GM18873 (cell line): ENCODE measurements around the gene STK17A.
"Not testable (repeated sequence)": the region's sequence is repeated elsewhere in the genome, so short reads cannot be mapped to it uniquely, and the experiment has no call there.

Experiments used
- ATAC-seq: cut with Tn5 transposase; IDR thresholded peaks from one replicate; pipeline ENCODE4 v1.9.1; 2021; ENCODE audit warnings: mild to moderate bottlenecking, moderate library complexity, moderate number of reproducible peaks; ENCODE audit not compliant: unreplicated experiment, low FRiP score

The STK17A gene

GRCh38 chr7:43652364-43652763 lies 69.5 kb downstream of the STK17A start:
- ATAC-seq, result no peak

GRCh38 chr7:43653466-43653865 lies 70.6 kb downstream of the STK17A start:
- ATAC-seq, result no peak

- ATAC-seq, result no peak
Observed at GRCh38 chr7:43653891-43654504, 71.1 kb downstream of the STK17A start.

- no peak for ATAC-seq
Observed at GRCh38 chr7:43655584-43655983, 72.7 kb downstream of the STK17A start.

- no peak for ATAC-seq
Observed at GRCh38 chr7:43656997-43657396, 74.1 kb downstream of the STK17A start.

- ATAC-seq, result peak; percentile 77
Observed at GRCh38 chr7:43658718-43659548, 76.0 kb downstream of the STK17A start.

DNA sequence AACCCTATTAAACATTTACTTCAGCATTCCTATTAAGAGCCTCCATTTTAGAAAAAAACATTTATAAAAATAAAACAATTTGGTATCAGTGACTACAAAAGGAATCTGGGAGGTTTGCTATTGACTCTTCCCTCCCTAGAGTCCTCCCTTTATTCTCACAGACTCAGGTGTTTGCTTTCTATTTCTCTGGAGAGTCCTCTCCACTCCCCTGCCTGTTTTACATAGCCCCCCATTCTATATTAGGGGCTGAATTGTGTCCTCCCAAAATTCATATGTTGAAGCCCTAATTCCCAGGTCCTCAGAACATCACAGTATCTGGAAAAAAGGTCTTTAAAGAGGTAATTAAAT lies 76.6 kb downstream of the STK17A start:
- ATAC-seq, result no peak

DNA sequence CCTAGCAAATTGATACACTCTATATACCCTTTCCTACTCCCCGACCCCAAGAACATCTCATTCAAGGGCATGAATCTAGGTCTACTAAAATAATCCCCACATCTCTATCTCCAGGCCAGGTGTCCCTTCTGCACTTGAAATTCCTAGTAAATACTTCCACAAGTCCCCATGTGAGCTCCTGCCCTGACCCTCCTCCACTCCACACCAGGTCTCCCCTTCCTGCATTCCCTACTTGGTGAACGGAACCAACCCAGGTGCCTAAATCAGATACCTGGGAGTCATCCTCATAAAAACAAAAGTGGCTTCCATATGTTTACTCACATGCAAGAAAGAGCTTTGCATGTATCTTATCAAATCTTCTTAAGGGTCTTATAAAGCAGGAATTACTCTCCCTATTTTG lies 77.2 kb downstream of the STK17A start:
- ATAC-seq, result no peak

GRCh38 chr7:43664681-43665080 lies 81.8 kb downstream of the STK17A start:
- ATAC-seq, result no peak

- ATAC-seq, result no peak
Observed at GRCh38 chr7:43666938-43667337, 84.0 kb downstream of the STK17A start.

- no peak for ATAC-seq
Observed at GRCh38 chr7:43668035-43668434, 85.1 kb downstream of the STK17A start.

DNA sequence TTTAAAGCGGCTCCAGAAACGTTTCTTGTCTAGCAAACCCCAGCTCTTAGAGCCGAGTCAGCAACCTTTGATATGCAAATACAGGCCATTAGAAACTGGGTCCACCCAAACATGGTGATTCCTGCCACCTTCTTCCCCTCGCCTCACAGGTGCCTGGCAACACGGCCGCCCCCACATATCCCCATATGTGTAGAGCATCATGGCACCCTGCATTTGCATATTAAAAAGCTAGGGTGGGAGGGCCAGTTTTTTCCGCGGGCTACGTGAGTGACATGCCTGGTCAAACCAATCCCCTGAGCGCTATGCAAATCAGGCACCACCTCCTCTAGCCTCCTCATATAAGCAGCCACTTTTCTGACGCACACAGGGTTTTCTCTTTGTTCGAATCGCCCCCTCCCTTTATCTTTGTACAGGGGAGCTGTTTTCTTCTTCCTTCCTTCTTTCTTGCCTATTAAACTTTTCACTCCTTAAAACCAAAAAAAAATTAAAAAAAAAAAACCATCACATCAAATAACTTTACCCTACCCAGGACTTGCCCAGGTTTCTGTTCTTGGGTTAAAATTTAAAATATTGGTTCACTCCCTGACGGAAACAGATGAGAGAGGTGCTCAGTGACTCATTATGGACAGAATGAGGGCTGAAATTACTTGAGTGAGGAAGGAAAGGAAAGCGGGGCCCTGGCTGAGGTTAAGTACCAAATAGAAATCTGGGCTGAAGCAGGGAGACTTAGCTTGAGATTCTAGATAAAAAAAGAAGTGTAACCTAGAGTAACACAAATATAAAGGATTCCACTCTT lies 86.6 kb downstream of the STK17A start:
- ATAC-seq, result peak; percentile 56

DNA sequence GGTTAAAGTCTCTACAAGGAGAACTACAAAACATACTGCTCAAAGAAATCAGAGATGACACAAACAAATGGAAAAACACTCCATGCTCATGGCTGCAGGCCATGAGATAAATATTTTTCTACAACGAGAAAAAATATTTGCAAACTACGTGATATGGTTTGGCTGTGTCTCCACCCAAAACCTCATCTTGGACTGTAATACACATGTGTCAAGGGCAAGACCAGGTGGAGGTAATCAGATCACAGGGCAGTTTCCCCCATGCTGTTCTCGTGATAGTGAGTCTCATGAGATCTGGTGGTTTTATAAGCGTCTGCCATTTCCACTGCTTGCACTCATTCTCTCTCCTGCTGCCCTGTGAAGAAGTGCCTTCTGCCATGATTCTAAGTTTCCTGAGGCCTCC lies 88.6 kb downstream of the STK17A start:
- no peak for ATAC-seq

DNA sequence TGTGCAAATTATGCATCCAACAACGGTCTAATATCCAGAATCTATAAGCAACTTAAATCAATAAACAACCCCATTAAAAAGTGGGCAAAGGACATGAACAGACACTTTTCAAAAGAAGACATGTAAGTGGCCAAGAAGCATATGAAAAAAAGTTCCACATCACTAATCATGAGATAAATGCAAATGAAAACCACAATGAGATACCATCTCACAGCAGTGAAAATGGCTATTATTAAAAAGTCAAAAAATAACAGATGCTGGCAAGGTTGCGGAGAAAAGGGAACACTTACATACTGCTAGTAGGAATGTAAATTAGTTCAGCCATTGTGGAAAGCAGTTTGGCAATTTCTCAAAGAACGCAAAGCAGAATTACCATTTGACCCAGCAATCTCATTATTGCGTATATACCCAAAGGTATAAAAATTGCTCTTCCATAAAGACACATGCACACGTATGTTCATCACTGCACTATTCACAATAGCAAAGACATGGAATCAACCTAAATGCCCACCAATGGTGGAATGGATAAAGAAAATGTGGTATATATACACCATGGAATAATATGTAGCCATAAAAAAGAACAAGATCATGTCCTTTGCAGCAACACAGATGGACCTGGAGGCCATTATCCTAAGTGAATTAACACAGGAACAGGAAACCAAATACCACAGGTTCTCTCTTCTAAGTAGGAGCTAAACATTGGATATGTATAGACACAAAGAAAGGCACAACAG lies 90.5 kb downstream of the STK17A start:
- not testable (repeated sequence) for ATAC-seq

- ATAC-seq, result no peak
Observed at GRCh38 chr7:43674559-43675436, 91.9 kb downstream of the STK17A start.
